Adipocyte (in vitro differentiated cells): ENCODE results near the gene CPEB4.

Experiments
- DNase-seq: peaks from one replicate; pipeline ENCODE4 v3.0.0-alpha.2; 2015; ENCODE audit warnings: low read depth
- H3K27me3 ChIP-seq: replicated peaks from 2 replicates; pipeline ENCODE4 v1.7.0; 2013; ENCODE audit warnings: mild to moderate bottlenecking, low read length, moderate library complexity; ENCODE audit not compliant: control insufficient read depth, insufficient read depth
- H3K36me3 ChIP-seq: 2 replicates; pipeline ENCODE4 v1.7.0; 2013; ENCODE audit warnings: low read length, mild to moderate bottlenecking, moderate library complexity; ENCODE audit not compliant: control insufficient read depth, insufficient read depth, severe bottlenecking
- H3K4me1 ChIP-seq: 2 replicates; pipeline ENCODE4 v1.7.0; 2013; ENCODE audit warnings: mild to moderate bottlenecking, low read length, moderate library complexity; ENCODE audit not compliant: control insufficient read depth, insufficient read depth
- H3K4me3 ChIP-seq: 2 replicates; pipeline ENCODE4 v1.7.0; 2013; ENCODE audit warnings: mild to moderate bottlenecking, low read length, moderate library complexity
- H3K9ac ChIP-seq: 2 replicates; pipeline ENCODE4 v1.7.0; 2013; ENCODE audit warnings: mild to moderate bottlenecking, low read length, moderate library complexity
- H3K9me3 ChIP-seq: 2 replicates; pipeline ENCODE4 v1.7.0; 2013; ENCODE audit warnings: mild to moderate bottlenecking, low read length, moderate library complexity; ENCODE audit not compliant: control insufficient read depth

Gene CPEB4

GRCh38 chr5:173920024-173920753 lies 32.0 kb downstream of the CPEB4 start:
- no peaks in the 10 kb centered on the region for H3K9me3 ChIP-seq

GRCh38 chr5:173920866-173921555 lies 32.9 kb downstream of the CPEB4 start:
- Histone ChIP-seq H3K4me1 (peaks cover 54% of the 10 kb centered on the region), H3K27me3 (no peaks in the 10 kb centered on the region), H3K4me3 (no peak overlapping the region), H3K36me3 (peaks cover 9% of the 10 kb centered on the region), H3K9me3 (no peaks in the 10 kb centered on the region), H3K9ac (no peak overlapping the region)
- no peak for DNase-seq

More at GRCh38 chr5:173920024-173920753, 32.0 kb downstream of the CPEB4 start:
- Histone ChIP-seq H3K27me3 (no peaks in the 10 kb centered on the region), H3K4me1 (peaks cover 57% of the 10 kb centered on the region), H3K36me3 (peaks cover 14% of the 10 kb centered on the region), H3K4me3 (no peak overlapping the region), H3K9ac (no peak overlapping the region)
- no peak for DNase-seq

- H3K4me3 ChIP-seq: no peak overlapping the region
- peaks cover 4% of the 10 kb centered on the region for H3K36me3 ChIP-seq
- no peaks in the 10 kb centered on the region for H3K27me3 ChIP-seq
- H3K4me1 ChIP-seq: peaks cover 61% of the 10 kb centered on the region
- no peaks in the 10 kb centered on the region for H3K9me3 ChIP-seq
- no peak overlapping the region for H3K9ac ChIP-seq
- DNase-seq: no peak
Observed at GRCh38 chr5:173922527-173922926, 34.4 kb downstream of the CPEB4 start.

- peaks cover 6% of the 10 kb centered on the region for H3K36me3 ChIP-seq
- H3K4me3 ChIP-seq: peak overlapping the region; percentile 36
- peak overlapping the region; percentile 2 for H3K9ac ChIP-seq
- H3K27me3 ChIP-seq: no peaks in the 10 kb centered on the region
- H3K4me1 ChIP-seq: peaks cover 58% of the 10 kb centered on the region
- peak; percentile 54 for DNase-seq
- H3K9me3 ChIP-seq: no peaks in the 10 kb centered on the region
Observed at GRCh38 chr5:173923218-173924095, 35.3 kb downstream of the CPEB4 start.

GRCh38 chr5:173924899-173925298 lies 36.8 kb downstream of the CPEB4 start:
- DNase-seq: no peak
- Histone ChIP-seq H3K27me3 (no peaks in the 10 kb centered on the region), H3K4me3 (no peak overlapping the region), H3K9ac (no peak overlapping the region), H3K4me1 (peaks cover 51% of the 10 kb centered on the region), H3K36me3 (peaks cover 6% of the 10 kb centered on the region), H3K9me3 (no peaks in the 10 kb centered on the region)

GRCh38 chr5:173925449-173926071 lies 37.4 kb downstream of the CPEB4 start:
- peak; percentile 53 for DNase-seq
- H3K4me3 ChIP-seq: no peak overlapping the region
- H3K36me3 ChIP-seq: peaks cover 6% of the 10 kb centered on the region
- no peaks in the 10 kb centered on the region for H3K27me3 ChIP-seq
- no peak overlapping the region for H3K9ac ChIP-seq
- H3K9me3 ChIP-seq: no peaks in the 10 kb centered on the region
- H3K4me1 ChIP-seq: peaks cover 47% of the 10 kb centered on the region

- Histone ChIP-seq H3K4me1 (peaks cover 39% of the 10 kb centered on the region), H3K9ac (no peak overlapping the region), H3K27me3 (no peaks in the 10 kb centered on the region), H3K4me3 (no peak overlapping the region), H3K9me3 (no peaks in the 10 kb centered on the region), H3K36me3 (peaks cover 6% of the 10 kb centered on the region)
- peak; percentile 43 for DNase-seq
Observed at GRCh38 chr5:173926359-173926758, 38.2 kb downstream of the CPEB4 start.

GRCh38 chr5:173928871-173929574 lies 40.9 kb downstream of the CPEB4 start:
- H3K4me3 ChIP-seq: no peak overlapping the region
- no peaks in the 10 kb centered on the region for H3K27me3 ChIP-seq
- H3K9ac ChIP-seq: no peak overlapping the region
- peaks cover 19% of the 10 kb centered on the region for H3K4me1 ChIP-seq
- peaks cover 12% of the 10 kb centered on the region for H3K36me3 ChIP-seq
- DNase-seq: no peak
- no peaks in the 10 kb centered on the region for H3K9me3 ChIP-seq

GRCh38 chr5:173932695-173933139 lies 44.6 kb downstream of the CPEB4 start:
- DNase-seq: no peak
- no peaks in the 10 kb centered on the region for H3K4me1 ChIP-seq
- H3K4me3 ChIP-seq: no peak overlapping the region
- H3K9ac ChIP-seq: no peak overlapping the region
- no peaks in the 10 kb centered on the region for H3K9me3 ChIP-seq
- no peaks in the 10 kb centered on the region for H3K27me3 ChIP-seq
- peaks cover 12% of the 10 kb centered on the region for H3K36me3 ChIP-seq

- DNase-seq: no peak
- Histone ChIP-seq H3K4me3 (no peak overlapping the region), H3K27me3 (no peaks in the 10 kb centered on the region), H3K9ac (no peak overlapping the region), H3K9me3 (no peaks in the 10 kb centered on the region), H3K36me3 (peaks cover 13% of the 10 kb centered on the region), H3K4me1 (no peaks in the 10 kb centered on the region)
Observed at GRCh38 chr5:173933901-173934300, 45.8 kb downstream of the CPEB4 start.
